Ascending aorta (tissue), 2 donors: Measurements from ENCODE around the gene MRPL27. TPM values are rescaled to one million over a fixed set of nuclear protein-coding genes. Genes with fewer than 3 reads are reported as not detected.

Source experiments
- DNase-seq, 2 donors: peaks; one replicate each; pipeline ENCODE4 v3.0.0-alpha.2; 2019; ENCODE audit warnings: low spot score in 2 of 2
- H3K27ac ChIP-seq, 2 donors: fragments of 200-600 bp; sonication (generic); one replicate each; pipeline ENCODE4 v1.5.1; 2016 to 2017; ENCODE audit warnings: mild to moderate bottlenecking in 1 of 2
- H3K27me3 ChIP-seq: fragments of 200-600 bp; sonication (generic); one replicate; pipeline ENCODE4 v1.5.1; 2017
- H3K36me3 ChIP-seq, 2 donors: fragments of 200-600 bp; sonication (generic); one replicate each; pipeline ENCODE4 v1.5.1; 2016
- H3K4me1 ChIP-seq, 2 donors: fragments of 200-600 bp; sonication (generic); one replicate each; pipeline ENCODE4 v1.5.1; 2016 to 2017; ENCODE audit warnings: mild to moderate bottlenecking in 1 of 2
- H3K4me3 ChIP-seq, 2 donors: fragments of 200-600 bp; sonication (generic); one replicate each; pipeline ENCODE4 v1.5.1; 2016 to 2017; ENCODE audit warnings: mild to moderate bottlenecking in 1 of 2
- H3K9me3 ChIP-seq, 2 donors: fragments of 200-600 bp; sonication (generic); one replicate each; pipeline ENCODE4 v1.5.1; 2016
- intact Hi-C: fragments of 100-400 bp; cut with DNase I; formaldehyde crosslinking; loops from one replicate; pipeline ENCODE4 v1.15.1; 2023
- total RNA-seq: library from RNA; depleted of rRNA; stranded (reverse); fragments of >200 nt; gene quantifications from one replicate; pipeline ENCODE4 v1.1.0, GENCODE V29; 2016
- TF ChIP-seq, protein P1 (sequence below), 3 experiments: fragments of 200-600 bp in 2 of 3; fragments of 450-650 bp in 1 of 3; sonication (generic) in 2 of 3; IDR thresholded peaks; one replicate each; pipeline ENCODE4 v1.5.1; 2016 to 2019; ENCODE audit warnings: antibody characterized with exemption in 3 of 3, mild to moderate bottlenecking in 1 of 3, moderate library complexity in 1 of 3

Gene MRPL27
- total RNA-seq, 1 donor from 2014 or later: 28.9 TPM

DNA sequence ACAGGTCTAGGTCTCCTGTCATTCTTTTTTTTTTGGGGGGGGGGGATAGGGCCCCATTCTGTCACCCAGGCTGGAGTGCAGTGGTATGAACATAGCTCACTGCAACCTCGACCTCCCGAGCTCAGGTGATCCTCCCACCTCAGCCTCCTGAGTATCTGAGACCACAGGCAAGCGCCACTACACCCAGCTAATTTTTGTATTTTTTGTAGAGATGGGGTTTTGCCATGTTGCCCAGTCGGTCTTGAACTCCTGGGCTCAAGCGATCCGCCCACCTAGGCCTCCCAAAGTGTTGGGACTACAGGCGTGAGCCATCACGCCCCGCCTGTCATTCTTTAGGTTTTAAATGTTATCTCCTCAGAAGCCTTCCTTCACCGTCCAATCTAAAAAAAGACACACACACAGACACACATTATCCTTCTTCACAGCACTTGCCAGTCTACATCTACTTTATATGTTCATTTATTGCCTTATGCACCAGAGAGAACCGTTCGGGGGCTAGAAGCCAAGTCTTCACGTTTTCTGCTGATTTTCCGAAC, 694 bp downstream of the MRPL27 start:
- Histone ChIP-seq H3K4me3 (peak overlapping the region; percentile 68 to 78), H3K36me3 (peaks cover 20 to 30% of the 10 kb centered on the region in 2 donors), H3K9me3 (no peaks in the 10 kb centered on the region), H3K4me1 (peaks cover 0 to 12% of the 10 kb centered on the region in 2 donors), H3K27ac (peak overlapping the region; percentile 85 to 96), H3K27me3 (no peaks in the 10 kb centered on the region)
- intact Hi-C loops: loop anchor here (2.0 kb wide), 1 partner anchor 25 kb away; the partner anchor contains the start of gene XYLT2
- DNase-seq: no peak
- TF ChIP-seq, protein P1, sequence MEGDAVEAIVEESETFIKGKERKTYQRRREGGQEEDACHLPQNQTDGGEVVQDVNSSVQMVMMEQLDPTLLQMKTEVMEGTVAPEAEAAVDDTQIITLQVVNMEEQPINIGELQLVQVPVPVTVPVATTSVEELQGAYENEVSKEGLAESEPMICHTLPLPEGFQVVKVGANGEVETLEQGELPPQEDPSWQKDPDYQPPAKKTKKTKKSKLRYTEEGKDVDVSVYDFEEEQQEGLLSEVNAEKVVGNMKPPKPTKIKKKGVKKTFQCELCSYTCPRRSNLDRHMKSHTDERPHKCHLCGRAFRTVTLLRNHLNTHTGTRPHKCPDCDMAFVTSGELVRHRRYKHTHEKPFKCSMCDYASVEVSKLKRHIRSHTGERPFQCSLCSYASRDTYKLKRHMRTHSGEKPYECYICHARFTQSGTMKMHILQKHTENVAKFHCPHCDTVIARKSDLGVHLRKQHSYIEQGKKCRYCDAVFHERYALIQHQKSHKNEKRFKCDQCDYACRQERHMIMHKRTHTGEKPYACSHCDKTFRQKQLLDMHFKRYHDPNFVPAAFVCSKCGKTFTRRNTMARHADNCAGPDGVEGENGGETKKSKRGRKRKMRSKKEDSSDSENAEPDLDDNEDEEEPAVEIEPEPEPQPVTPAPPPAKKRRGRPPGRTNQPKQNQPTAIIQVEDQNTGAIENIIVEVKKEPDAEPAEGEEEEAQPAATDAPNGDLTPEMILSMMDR (IDR thresholded peaks at IDR 0.05): no peak

DNA sequence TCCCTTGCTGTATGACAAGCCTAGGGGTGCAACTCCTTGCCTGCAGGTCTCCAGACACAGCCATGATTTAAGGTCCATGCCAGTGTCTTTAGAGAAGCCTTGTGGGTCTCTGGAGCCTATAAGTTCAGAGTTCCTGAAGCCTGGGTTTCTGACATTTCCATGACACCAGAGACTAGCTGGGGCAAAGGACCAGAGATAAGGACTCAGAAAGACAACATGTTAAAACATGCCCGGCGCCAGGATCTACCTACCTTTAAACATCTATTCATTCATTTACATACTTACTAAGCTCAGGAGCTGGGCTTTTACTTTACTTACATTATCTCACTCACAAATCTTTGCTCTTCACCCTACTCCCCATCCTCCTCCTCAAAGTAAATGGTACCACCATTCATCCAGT, 1.5 kb downstream of the MRPL27 start:
- TF ChIP-seq, protein P1 (IDR thresholded peaks at IDR 0.05): no peak
- peaks cover 0 to 12% of the 10 kb centered on the region in 2 donors for H3K4me1 ChIP-seq
- peaks cover 26 to 38% of the 10 kb centered on the region in 2 donors for H3K36me3 ChIP-seq
- intact Hi-C loops: no loop called here
- no peak overlapping the region for H3K27ac ChIP-seq
- H3K4me3 ChIP-seq: peak overlapping the region in 1 of 2 donors; percentile 68
- DNase-seq: no peak
- H3K27me3 ChIP-seq: no peaks in the 10 kb centered on the region
- no peaks in the 10 kb centered on the region for H3K9me3 ChIP-seq

DNA sequence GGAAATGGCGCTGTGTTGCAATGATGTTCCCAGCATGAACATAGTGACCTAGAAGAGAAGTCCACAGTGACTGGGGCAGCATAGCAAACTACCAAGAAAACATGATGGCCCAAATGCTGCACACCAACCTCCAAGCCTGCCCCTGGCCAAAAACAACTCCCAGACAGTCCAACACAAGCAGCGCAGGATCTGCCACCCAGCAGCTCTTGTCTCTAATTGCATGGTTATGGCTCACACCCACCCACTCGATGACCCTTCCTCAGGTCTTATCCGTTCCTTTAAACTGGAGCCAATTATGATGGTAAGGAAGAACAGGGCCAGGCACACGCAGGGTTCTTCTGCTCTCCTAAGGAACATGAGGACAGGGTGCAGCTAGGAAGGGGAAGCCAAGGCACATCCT, 2.9 kb downstream of the MRPL27 start:
- intact Hi-C loops: no loop called here
- no peaks in the 10 kb centered on the region for H3K27me3 ChIP-seq
- H3K27ac ChIP-seq: no peak overlapping the region
- peaks cover 38 to 47% of the 10 kb centered on the region in 2 donors for H3K36me3 ChIP-seq
- DNase-seq: no peak
- no peaks in the 10 kb centered on the region for H3K9me3 ChIP-seq
- no peak overlapping the region for H3K4me3 ChIP-seq
- peaks cover 0 to 12% of the 10 kb centered on the region in 2 donors for H3K4me1 ChIP-seq
- TF ChIP-seq, protein P1 (IDR thresholded peaks at IDR 0.05): no peak

DNA sequence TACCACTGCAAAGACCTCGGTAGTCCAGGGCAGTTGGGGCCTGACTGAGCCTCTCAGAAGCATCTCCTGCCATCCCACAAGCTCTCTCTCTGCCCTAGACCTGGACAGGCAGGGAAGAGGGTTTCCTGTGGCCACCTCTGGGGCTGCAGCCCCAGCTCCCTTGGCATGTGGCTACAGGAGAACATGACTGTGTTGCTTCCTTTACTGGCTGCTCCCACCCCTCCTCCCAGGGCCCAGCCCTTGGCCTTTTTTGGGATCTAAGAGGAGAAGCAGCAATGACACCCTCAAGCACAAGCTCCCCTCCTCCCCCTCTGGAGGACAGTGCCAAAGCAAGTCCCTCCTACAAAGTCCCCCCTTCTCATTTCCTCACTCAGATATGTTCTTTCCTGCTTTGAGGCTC, 5.6 kb downstream of the MRPL27 start:
- DNase-seq: no peak
- intact Hi-C loops: no loop called here
- no peaks in the 10 kb centered on the region for H3K27me3 ChIP-seq

DNA sequence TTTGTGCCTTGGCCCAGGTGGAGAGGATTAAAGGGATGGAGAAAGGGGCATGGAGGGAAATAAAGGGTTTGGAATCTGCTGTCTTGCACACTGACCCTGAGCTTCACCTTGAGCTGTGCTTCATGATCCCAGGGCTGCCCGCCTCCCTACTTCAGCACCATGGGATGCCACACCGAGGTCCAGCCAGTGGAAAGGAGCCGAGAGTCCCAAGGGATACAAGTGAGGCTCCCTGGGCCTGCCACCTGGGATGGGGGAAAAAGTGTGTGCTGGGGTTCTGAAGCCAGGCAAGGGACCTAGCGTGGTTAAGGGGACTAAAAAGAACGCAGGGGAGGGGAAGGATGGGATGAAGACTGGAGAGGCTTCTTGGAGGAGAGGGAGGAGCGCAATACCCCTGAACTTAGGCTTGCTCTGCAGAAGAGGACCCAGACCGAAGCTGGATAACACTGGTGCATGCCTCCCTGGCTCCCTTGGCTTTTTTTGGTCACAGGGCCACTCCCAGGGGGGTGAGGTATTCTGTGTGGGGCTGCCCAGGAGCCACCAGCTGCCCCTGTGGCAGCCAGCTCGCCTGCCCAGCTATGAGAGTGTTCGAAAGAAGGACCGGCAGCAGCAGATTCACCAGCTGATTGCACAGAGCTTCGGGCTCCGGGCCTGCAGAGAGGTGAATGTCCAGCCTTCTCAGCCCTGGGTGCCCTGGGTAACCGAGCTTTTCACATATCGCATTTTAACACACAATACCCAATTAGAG, 7.2 kb downstream of the MRPL27 start:
- H3K27ac ChIP-seq: no peak overlapping the region
- intact Hi-C loops: no loop called here
- peaks cover 0 to 4% of the 10 kb centered on the region in 2 donors for H3K4me1 ChIP-seq
- TF ChIP-seq, protein P1 (IDR thresholded peaks at IDR 0.05): no peak
- no peak overlapping the region for H3K4me3 ChIP-seq
- H3K9me3 ChIP-seq: no peaks in the 10 kb centered on the region
- no peaks in the 10 kb centered on the region for H3K27me3 ChIP-seq
- no peak for DNase-seq
- peaks cover 44 to 47% of the 10 kb centered on the region in 2 donors for H3K36me3 ChIP-seq

More for the DNA sequence above, 5.6 kb downstream of the MRPL27 start:
- Histone ChIP-seq H3K27ac (no peak overlapping the region), H3K36me3 (peaks cover 40 to 47% of the 10 kb centered on the region in 2 donors), H3K4me3 (no peak overlapping the region), H3K9me3 (no peaks in the 10 kb centered on the region), H3K4me1 (peaks cover 0 to 9% of the 10 kb centered on the region in 2 donors)
- TF ChIP-seq, protein P1 (IDR thresholded peaks at IDR 0.05): no peak
